Thyroid gland (tissue), 4 donors: ENCODE data around the gene CNR1. TPM values are rescaled to one million over a fixed set of nuclear protein-coding genes. Genes with fewer than 3 reads are reported as not detected.

Source experiments
- DNase-seq, 2 donors: peaks; one replicate each; pipeline ENCODE4 v3.0.0-alpha.2; 2019
- H3K27ac ChIP-seq, 3 donors: fragments of 200-600 bp; sonication (generic); 1 replicate in 2 of 3; 2 replicates in 1 of 3; pipeline ENCODE4 v1.5.1; 2016 to 2019; ENCODE audit warnings: mild to moderate bottlenecking in 1 of 3, moderate library complexity in 1 of 3
- H3K27me3 ChIP-seq: fragments of 200-600 bp; sonication (generic); one replicate; pipeline ENCODE4 v1.5.1; 2019
- H3K36me3 ChIP-seq, 2 donors: fragments of 200-600 bp; sonication (generic); one replicate each; pipeline ENCODE4 v1.5.1; 2016 to 2019
- H3K4me1 ChIP-seq, 2 donors: fragments of 200-600 bp; sonication (generic); one replicate each; pipeline ENCODE4 v1.5.1; 2017 to 2019
- H3K4me3 ChIP-seq, 3 donors: fragments of 200-600 bp; sonication (generic); replicated peaks in 1 of 3; 1 replicate in 2 of 3; 2 replicates in 1 of 3; pipeline ENCODE4 v1.5.1; 2016; ENCODE audit warnings: mild to moderate bottlenecking in 1 of 3
- H3K9me3 ChIP-seq: fragments of 200-600 bp; sonication (generic); one replicate; pipeline ENCODE4 v1.5.1; 2017
- POLR2A ChIP-seq, 2 donors: fragments of 450-650 bp; IDR thresholded peaks; one replicate each; pipeline ENCODE4 v1.6.1; 2017; ENCODE audit warnings: antibody characterized with exemption in 2 of 2, mild to moderate bottlenecking in 2 of 2, moderate library complexity in 1 of 2
- WGBS, 2 donors: methylation state at CpG; one replicate each; pipeline ENCODE4 v1.1.5; 2017; 5-methylcytosine and 5-hydroxymethylcytosine counted together
- intact Hi-C: fragments of 100-400 bp; cut with DNase I; formaldehyde crosslinking; loops from one replicate; pipeline ENCODE4 v1.15.1; 2023
- total RNA-seq, 4 donors: library from RNA; depleted of rRNA; stranded (reverse); fragments of >200 nt; gene quantifications; one replicate each; pipeline ENCODE4 v1.2.3, GENCODE V29; 2016
- TF ChIP-seq, protein P1 (sequence below), 6 experiments: fragments of 200-600 bp in 3 of 6; fragments of 450-650 bp in 3 of 6; sonication (generic) in 3 of 6; IDR thresholded peaks; one replicate each; pipeline ENCODE4 v1.5.1; 2016 to 2019; ENCODE audit warnings: antibody characterized with exemption in 6 of 6, mild to moderate bottlenecking in 2 of 6, inconsistent platforms in 1 of 6, moderate library complexity in 1 of 6

The CNR1 gene
- total RNA-seq, 4 donors from 2014 or later: 3.8 to 17.5 (median 7.8) TPM

DNA sequence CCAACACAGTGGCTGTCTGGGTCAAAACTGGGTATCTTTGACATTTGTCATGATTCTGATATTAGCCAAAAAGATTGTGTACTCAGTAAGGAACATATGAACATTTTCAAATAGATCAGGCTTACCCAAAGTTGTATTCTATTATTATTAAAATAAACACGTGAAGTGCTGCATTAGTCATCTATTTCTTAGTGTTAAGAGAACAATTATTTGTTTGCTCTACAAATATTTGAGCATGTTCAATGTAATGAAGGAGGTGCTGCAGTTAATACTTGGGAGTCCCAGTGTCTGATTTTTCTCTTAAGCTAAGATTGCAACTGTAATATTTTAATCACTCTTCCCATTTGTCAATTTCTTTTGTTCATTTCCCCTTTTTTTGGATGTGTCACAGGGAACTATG lies 28.2 kb downstream of the CNR1 start:
- Histone ChIP-seq H3K27me3 (no peaks in the 10 kb centered on the region), H3K9me3 (no peaks in the 10 kb centered on the region), H3K27ac (no peak overlapping the region), H3K4me3 (no peak overlapping the region), H3K4me1 (no peaks in the 10 kb centered on the region), H3K36me3 (no peaks in the 10 kb centered on the region)
- WGBS, 2 donors: 73 to 75% methylated on average over 1 of the region's 1 CpG
- intact Hi-C loops: no loop called here
- TF ChIP-seq, protein P1, sequence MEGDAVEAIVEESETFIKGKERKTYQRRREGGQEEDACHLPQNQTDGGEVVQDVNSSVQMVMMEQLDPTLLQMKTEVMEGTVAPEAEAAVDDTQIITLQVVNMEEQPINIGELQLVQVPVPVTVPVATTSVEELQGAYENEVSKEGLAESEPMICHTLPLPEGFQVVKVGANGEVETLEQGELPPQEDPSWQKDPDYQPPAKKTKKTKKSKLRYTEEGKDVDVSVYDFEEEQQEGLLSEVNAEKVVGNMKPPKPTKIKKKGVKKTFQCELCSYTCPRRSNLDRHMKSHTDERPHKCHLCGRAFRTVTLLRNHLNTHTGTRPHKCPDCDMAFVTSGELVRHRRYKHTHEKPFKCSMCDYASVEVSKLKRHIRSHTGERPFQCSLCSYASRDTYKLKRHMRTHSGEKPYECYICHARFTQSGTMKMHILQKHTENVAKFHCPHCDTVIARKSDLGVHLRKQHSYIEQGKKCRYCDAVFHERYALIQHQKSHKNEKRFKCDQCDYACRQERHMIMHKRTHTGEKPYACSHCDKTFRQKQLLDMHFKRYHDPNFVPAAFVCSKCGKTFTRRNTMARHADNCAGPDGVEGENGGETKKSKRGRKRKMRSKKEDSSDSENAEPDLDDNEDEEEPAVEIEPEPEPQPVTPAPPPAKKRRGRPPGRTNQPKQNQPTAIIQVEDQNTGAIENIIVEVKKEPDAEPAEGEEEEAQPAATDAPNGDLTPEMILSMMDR (IDR thresholded peaks at IDR 0.05): no peak
- TF ChIP-seq POLR2A (IDR thresholded peaks at IDR 0.05): no peak
- DNase-seq: no peak

DNA sequence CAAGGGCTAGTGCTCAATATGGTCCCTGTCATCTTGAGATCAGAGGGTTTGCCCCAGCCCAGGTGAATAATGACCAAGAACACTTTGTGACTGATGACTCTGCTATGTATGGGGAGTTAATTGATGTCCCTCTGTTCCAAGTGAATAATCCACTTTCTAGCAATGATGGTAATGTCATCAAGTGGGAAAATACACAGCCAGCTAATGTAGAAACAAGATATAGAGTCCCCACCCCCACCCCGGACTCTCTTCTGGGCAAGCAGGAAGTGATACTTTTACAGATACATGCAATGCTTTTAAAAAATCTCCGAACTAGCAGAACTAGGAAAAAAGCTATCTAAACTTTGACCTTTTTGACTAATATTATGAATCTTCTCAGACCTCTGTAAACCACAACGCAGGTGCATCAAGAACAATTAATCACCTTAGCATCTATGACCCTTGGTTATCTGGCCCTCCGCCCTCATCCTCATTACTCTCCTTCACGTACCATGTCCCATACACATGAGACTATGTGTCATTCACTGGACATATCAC lies 30.5 kb downstream of the CNR1 start:
- H3K4me3 ChIP-seq: no peak overlapping the region
- H3K27ac ChIP-seq: no peak overlapping the region
- DNase-seq: no peak
- no peaks in the 10 kb centered on the region for H3K9me3 ChIP-seq
- intact Hi-C loops: no loop called here
- TF ChIP-seq, protein P1 (IDR thresholded peaks at IDR 0.05): no peak
- TF ChIP-seq POLR2A (IDR thresholded peaks at IDR 0.05): no peak
- no peaks in the 10 kb centered on the region for H3K27me3 ChIP-seq
- H3K36me3 ChIP-seq: no peaks in the 10 kb centered on the region
- WGBS, 2 donors: 73 to 77% methylated on average over 5 of the region's 5 CpGs
- H3K4me1 ChIP-seq: no peaks in the 10 kb centered on the region

DNA sequence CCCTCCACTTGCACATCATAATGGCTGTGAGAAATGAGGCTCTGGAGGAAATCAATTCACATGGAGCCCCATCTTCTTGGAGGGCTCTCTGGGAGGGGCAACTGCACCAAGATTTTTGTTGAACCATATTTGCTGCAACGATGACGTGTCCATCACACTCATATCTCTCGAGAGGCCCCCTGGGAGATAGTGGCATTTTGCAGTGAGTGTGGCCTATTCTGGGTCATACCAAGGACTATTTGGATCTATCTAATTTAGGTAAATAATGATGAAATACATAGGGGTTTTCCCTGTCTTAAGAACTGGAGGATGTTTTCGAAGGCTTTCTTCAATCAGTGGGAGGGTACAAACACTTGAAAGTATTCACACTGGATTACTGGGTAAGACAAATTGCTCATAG lies 31.6 kb downstream of the CNR1 start:
- no peak for DNase-seq
- 75 to 85% methylated on average over 4 of the region's 4 CpGs for WGBS, 2 donors
- TF ChIP-seq, protein P1 (IDR thresholded peaks at IDR 0.05): no peak
- no peak for TF ChIP-seq POLR2A (IDR thresholded peaks at IDR 0.05)
- Histone ChIP-seq H3K27ac (no peak overlapping the region), H3K36me3 (no peaks in the 10 kb centered on the region), H3K4me3 (no peak overlapping the region), H3K9me3 (no peaks in the 10 kb centered on the region), H3K4me1 (no peaks in the 10 kb centered on the region), H3K27me3 (no peaks in the 10 kb centered on the region)
- intact Hi-C loops: no loop called here

DNA sequence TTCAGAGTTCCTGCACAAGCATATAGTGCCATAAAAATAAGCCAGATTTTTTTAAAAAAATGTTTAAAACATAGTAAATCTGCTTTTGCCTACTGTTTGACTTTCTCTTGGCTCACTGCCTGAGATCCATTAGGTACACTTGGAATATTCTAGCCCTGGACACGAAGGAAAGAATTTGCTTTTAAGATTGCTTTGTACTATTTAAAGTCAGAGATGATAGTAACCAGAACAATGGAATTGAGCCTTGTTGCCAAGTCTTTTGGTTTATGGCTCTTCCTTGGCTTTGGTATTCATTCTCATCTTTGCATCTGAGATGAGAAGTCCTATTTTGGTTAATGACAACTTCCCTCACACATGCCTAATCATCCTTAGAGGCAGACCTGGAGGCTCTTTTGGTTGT lies 32.4 kb downstream of the CNR1 start:
- Histone ChIP-seq H3K9me3 (no peaks in the 10 kb centered on the region), H3K27me3 (no peaks in the 10 kb centered on the region), H3K27ac (no peak overlapping the region), H3K4me1 (no peaks in the 10 kb centered on the region), H3K4me3 (no peak overlapping the region), H3K36me3 (no peaks in the 10 kb centered on the region)
- WGBS, 2 donors: 30 to 38% methylated on average over 1 of the region's 1 CpG
- intact Hi-C loops: no loop called here
- no peak for DNase-seq
- TF ChIP-seq, protein P1 (IDR thresholded peaks at IDR 0.05): no peak
- TF ChIP-seq POLR2A (IDR thresholded peaks at IDR 0.05): no peak

DNA sequence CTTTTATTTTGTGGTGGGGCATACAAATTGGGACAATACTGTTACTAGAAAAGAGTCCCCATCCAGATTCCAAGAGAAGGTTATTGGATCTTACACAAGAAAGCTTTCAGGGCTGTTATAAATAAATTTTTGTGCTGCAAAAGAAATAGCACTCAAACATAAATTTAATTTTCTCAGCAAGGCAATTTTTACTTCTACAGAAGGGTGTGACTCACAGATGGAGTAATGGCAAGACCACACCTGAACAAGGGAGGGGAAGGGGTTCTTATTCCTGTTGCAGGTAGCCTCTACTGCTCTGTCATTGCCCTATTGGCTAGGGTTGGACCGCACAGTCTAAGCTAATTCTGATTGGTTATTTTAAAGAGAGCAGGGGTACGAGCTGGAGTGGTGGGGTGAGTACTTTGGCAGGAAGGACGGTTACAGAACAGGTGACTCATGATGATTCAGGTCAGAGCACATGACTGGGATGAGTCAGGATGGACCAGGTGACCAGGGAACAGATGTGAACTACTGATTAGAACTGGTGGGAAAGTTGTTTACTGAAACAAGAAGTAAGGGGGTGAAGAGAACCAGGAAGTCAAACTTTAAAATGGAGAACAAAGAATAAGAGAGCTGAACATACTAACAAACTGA lies 41.1 kb downstream of the CNR1 start:
- H3K36me3 ChIP-seq: no peaks in the 10 kb centered on the region
- intact Hi-C loops: no loop called here
- H3K4me1 ChIP-seq: no peaks in the 10 kb centered on the region
- H3K9me3 ChIP-seq: no peaks in the 10 kb centered on the region
- TF ChIP-seq POLR2A (IDR thresholded peaks at IDR 0.05): no peak
- TF ChIP-seq, protein P1 (IDR thresholded peaks at IDR 0.05): no peak
- H3K27ac ChIP-seq: no peak overlapping the region
- H3K4me3 ChIP-seq: no peak overlapping the region
- DNase-seq: no peak
- no peaks in the 10 kb centered on the region for H3K27me3 ChIP-seq
- 77 to 82% methylated on average over 3 of the region's 3 CpGs for WGBS, 2 donors
